ENCODE measurements around the gene DIPK2A.

The DIPK2A gene, protein sequence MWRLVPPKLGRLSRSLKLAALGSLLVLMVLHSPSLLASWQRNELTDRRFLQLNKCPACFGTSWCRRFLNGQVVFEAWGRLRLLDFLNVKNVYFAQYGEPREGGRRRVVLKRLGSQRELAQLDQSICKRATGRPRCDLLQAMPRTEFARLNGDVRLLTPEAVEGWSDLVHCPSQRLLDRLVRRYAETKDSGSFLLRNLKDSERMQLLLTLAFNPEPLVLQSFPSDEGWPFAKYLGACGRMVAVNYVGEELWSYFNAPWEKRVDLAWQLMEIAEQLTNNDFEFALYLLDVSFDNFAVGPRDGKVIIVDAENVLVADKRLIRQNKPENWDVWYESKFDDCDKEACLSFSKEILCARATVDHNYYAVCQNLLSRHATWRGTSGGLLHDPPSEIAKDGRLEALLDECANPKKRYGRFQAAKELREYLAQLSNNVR

DNA sequence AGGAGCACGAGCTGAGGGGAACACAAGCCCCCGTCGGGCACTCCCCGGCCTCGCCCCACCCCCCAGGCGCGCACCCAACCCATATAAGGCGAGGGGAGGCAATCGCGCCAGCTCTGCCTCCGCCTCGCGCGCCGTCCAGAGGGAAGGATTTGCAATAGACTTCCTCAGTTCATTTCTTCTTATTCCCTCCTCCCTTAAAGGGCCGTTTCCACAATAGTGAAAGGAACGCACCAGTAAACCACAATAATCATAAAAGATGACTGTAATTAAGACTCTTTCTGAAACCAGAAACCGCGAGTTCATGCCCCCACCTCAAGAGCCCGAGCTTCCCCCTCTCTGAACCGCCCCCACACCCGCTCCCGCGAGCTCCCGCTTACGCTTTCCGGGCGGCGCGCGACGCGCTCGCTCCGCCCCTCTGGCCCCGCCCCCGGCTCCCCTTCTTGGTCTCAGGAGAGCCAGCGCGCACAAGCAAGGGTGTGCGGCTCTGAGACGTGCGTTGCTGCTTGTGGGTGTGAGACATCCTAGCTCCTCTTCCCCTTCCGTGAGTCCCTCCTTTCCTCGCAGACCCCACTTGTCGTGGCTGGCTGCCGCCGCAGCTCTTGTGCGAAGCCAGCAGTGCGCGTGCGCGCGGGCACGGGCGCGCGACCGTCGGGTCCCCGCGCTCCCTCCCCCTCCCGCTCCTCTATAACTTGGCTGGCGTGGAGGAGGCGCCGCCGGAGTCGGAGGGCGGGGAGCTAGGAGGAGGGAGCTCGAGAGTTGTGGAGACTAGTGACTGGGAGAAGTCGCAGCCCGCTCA, at the start of gene DIPK2A:
Gene DIPK2A, plus strand, starts transcription at position 465 of the 796 bp plus-strand sequence. CDS start 510 bp downstream, outside the sequence.
- DNase-seq, result peak; percentile 97

DNA sequence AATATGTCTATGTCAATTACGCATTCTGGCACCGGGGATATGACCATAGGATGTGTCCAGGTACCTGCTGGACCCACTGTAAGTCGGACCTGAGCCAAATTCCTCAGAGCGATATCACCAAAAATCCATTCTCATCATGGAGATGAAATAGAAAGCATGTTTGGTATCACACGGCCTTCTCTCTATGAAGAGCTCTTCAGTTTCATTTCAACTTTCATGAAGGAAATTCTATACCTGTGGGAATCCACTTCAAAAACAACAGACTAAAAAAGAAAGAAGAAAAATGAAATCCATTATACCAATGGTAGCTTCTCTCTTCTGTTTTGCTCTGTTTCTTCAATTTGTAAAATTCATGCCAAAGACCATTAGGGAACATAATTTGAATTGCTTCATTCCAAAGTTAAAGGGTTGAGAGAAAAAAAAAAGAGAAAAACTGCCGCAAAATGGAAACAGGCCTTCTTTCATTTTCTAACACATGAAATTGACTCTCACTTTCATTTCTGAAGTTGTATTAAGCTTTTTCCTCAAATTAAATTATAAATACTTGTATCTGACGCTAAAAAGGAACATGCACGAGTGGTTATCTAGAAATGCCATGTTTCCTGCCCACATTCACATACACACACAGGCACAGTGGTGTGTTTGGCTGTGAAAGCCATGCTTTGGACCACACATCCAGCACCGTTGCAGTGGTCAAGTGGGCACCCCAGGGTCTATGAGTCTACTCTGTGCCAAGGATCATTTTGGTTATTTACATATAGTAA, 46.9 kb upstream of the DIPK2A start:
- no peak for DNase-seq

DNA sequence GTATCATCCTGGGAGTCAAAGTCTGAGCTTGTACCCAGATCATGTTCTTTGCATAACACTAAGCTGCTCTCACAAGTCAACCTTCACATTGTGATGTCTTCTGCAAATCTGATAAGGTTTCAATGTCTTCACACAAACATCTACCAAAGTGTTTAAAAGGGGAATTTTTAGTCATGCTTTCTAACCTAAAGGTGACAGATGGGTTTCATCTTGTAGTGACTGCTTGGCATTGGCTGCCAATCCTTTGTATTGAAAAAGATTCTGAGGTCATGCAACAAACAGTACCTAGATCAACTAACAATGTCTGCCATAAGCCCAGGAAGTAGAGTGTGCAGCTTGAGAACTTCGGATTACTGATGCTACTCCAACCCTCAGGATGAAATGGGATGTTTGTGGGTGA, 43.6 kb upstream of the DIPK2A start:
- no peak for DNase-seq

DNA sequence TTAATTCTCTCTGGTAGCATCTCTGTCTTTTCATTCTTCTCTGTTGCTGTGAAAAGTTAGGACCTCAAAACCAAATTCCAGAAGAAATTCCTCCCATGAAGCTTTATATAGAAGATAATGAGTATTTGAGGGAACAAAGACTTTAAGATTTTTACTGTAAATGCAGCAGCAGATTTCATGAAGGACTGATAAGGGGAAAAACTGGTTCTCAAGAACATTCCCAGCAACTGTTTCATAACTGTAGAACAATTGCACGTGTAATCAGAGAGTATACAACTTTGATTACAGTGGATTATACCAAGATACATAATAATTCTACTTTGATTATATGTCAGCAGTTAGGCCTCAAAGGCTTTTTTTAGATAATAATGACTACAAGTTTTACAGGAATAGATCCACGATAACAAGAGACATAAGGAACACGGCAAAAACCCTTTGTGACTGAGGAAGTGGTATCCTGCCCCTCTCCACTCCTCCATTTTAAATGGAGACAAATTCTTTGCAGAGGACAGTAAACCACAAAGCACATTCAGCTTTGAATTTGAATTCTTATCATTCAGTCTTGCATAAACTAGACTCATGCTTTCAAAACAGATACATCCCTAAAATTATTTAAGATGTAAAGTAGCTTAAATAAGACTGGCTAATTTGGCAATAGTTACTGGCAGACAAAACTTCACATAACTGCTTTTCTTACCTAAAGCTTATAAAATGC, 42.9 kb upstream of the DIPK2A start:
- no peak for DNase-seq

DNA sequence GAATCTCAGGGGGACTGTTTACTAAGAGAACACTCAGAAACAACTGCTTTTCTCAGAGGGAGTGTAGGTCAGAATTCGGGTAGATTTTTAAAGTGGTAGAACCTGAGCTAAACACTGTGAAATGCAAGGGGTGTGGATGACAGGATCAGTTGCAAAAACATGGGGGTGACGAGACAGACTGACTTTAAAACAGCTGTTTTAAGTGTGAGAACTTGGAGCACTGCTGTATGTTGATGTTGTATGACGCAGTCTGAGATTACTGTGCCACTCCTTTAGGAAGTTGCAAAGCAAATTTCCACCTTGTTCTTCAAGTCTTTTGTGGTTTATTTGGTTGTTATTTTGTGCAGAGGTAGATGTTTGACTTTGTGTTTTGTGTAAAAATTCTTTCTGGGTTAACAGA, 36.8 kb upstream of the DIPK2A start:
- DNase-seq, result no peak

DNA sequence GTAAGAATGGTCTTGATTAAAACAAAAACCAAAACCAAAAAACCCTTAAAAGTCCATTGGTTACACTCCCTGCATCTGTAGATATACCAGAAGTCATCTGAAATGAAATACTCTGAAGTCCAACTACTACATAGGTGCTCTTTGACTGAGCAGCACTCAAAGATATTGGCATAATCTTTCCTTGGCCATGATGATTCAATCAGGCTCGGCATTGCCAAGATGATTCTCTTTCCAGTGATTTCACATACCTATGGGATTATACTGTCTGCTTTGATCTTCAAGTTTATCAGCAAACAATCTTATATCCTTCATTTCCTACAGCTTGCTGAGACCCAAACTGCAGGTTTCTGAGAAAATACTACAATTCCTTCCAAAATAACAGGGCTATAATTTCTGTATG, 35.9 kb upstream of the DIPK2A start:
- DNase-seq, result no peak

DNA sequence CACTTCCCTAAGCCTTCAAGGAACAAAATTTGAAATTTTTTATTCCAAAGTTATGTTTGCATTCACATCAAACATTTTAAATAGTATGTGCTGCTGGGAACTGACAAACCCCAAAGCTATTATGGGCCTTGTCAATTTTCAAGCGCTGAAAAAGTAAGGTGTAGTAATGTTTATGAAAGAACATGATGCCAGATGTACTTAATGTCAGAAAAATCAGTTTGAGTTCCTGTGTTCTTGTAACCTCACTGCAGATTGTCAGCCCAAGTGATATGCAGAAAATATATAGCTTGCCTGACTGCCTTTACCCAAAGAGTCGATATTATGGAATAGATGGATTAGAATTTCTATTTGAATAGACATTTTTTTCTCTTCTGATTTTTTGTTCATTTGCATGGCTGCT, 20.8 kb upstream of the DIPK2A start:
- DNase-seq, result no peak

DNA sequence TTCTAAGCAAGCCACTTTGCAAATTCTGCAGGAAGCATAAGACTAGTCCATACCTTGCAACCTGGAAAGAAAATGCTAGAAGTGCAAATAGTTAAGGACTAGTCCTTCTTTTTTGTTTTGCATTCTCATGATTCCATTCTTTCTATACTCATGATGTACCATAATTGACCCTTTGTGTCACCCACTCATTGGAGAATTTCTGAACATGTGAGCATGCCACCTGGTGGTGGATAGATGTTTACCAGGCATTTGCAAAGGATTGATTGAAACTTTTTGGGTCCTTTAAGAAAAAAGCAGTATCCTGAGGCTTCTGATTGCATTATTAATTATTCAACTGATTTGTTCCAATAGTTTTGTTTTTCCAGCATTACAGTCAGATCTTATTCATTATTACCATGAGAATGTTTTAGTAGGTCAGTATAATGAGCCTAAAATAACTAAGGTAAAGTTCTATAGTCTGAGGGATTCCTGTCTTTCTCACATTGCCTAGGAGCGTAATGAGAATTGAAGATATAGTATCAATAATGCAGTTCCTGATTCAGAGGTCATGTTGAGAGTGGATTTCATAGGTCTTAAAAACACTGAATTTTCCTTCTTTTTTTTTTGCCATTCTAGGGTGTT, 20.2 kb upstream of the DIPK2A start:
- peak; percentile 14 for DNase-seq

DNA sequence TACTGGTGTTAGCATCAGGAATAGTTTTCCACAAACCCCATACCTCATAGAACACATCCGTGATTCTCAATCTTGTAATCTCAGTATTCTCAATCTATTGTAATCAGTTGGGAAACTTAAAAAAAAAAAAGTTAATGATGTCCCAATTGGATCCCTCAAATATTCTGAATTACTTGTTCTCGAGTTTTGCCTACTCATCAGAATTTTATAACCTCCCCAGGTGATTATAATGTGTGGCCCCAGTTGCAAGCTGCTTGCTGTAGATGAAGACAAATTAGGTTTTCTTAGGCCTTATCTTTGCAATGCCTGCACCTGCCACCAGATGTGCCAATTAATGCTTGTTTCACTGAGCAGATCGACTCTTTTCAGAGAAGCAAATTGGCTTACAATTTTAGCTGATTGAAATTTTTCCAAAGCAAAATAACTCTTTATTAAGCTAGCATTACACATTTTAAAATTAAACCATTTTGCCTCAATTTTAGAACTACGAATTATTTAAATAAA, 19.0 kb upstream of the DIPK2A start:
- no peak for DNase-seq

DNA sequence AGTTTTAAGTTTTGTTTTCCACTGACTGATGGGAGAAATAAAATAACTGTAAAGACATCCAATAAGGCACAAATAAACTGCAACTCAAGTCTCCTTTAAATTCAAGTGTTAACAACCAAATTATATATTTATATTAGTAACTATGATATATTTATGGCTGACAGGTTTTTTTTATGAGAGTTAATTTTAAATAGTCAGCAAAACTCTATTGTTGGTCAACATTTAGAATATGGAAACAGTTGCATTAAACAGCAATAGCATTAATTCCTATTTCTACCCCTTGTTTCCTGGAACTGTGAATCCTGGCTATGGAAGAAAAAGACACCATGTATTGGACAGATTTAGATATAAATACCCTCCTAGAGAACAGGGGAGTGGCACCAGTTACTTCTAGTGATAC, 16.5 kb upstream of the DIPK2A start:
- no peak for DNase-seq

DNA sequence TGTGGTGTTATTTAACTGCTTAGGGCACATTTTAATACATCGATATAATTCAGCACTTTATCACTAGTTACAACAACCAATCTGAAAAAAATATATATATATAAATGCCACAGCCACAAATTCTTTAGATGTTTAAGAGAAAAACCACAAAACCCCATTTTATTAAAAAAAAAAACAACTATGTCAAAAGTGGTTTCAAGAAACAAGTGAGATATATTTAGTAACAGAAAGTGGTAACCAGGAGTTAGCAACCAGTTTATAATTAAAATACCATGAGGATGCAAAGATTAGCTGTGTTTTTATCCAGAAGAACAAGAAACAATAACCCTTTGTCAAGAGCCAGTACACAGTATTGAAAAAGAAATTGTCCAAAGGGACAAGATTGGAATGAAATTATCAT, 14.8 kb upstream of the DIPK2A start:
- DNase-seq, result no peak

DNA sequence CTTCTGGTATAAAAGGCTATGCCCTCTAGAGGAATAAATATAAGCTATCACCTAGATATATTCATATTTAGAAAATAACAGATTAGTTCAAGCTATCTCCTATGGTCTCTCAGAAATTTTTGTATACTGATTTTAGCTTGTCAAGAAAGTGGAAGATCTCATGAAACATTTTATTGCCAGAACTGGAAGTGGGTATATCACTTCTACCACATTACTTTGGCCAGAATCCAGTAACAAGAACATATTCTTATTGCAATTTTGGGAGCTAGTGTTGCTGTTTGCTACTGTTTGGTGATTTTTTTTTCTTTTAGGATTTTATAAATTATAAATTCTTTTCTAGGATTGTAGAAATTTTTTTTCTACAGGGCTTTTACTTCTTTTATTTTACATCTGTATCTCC, 14.2 kb upstream of the DIPK2A start:
- no peak for DNase-seq

DNA sequence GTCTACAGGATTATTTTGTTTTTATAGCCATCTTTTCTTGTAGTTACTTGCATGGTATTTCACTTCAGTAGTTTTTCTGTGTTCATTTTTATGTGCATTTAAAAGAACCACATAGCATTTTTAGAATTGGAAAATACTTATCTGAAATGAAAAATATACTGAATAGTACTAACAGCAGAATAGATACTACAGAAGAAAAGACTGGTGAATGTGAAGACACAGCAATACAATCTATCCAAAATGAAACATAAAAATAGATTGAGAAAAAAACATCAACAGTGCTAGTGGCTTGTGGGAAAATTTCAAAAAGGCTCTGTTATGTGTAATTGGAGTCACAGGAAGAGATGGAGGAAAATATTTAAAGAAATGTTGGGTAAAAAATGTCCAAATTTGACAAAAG, 12.7 kb upstream of the DIPK2A start:
- no peak for DNase-seq

DNA sequence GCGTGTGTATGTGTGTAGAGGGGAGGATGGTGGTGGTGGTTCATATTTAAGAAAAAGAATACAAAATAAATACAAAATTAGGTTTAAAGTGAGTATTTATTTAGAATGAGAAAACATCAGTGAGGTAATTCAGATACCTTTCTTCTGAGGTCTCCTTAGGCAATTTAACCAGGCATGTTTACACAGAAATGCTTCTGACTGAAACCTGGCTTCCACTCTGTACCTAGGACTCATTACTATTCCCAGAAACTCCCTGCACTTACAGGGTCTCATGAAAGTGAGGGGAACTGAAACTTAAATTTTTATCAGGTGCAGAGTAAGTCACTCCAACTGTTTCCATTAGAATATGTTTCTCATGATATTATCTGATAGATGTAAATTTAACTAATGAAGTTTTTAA, 10.3 kb upstream of the DIPK2A start:
- DNase-seq, result no peak

DNA sequence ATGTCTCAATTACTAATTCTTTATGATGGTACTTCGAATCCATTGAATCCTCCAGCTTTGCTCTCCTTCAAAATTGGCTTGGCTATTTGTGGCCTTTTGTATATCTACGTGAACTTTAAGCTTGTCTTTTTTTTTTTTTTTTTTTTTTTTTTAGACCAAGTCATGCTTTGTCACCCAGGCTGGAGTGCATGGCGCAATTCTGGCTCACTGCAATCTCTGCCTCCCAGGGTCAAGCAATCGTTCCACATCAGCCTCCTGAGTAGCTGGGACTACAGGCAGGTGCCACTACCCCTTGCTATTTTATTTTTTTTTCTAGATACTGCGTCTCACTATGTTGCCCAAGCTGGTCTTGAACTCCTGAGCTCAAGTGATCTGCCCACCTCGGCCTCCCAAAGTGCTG, 7.7 kb upstream of the DIPK2A start:
- DNase-seq, result no peak

DNA sequence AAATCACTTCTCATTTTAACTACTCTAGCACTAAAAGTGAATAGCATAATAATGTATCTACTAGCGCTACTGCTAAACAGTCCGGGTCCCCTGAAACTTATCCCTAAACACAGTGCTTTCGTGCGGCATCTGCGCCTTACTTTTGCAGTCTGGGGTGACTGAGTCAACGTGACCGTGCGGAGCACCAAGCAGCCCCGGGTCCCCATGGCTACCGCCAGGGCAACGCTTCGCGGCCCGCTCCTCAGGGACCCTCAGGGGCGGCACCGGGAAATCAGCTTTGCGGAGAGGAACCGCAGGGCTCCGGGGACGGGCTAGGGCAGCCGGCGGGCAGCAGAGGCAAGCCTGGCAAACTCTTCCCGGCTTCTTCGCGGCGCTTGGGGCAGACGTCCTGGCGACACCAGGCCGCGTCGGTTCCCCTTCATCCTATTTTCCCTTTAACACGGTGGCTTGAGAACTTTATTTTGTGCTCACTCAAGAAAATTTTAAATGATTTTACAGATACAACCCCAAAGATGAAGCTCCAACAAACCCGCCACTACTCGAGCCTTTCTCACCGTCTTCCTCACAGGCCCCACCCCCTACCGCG, 757 bp upstream of the DIPK2A start:
- peak; percentile 60 for DNase-seq

DNA sequence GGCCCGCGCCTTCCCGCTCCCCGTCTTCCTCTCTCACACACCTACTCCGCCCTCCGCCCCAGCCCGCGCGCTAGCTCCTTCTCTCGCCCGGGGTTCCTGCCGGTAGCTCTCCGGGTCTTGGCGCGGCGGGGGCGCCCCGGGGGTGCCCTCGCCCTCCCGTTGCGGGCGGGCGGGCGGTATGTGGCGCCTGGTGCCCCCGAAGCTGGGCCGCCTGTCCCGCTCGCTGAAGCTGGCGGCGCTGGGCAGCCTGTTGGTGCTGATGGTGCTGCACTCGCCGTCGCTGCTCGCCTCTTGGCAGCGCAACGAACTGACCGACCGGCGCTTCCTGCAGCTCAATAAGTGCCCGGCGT, 507 bp downstream of the DIPK2A start:
- DNase-seq, result no peak

DNA sequence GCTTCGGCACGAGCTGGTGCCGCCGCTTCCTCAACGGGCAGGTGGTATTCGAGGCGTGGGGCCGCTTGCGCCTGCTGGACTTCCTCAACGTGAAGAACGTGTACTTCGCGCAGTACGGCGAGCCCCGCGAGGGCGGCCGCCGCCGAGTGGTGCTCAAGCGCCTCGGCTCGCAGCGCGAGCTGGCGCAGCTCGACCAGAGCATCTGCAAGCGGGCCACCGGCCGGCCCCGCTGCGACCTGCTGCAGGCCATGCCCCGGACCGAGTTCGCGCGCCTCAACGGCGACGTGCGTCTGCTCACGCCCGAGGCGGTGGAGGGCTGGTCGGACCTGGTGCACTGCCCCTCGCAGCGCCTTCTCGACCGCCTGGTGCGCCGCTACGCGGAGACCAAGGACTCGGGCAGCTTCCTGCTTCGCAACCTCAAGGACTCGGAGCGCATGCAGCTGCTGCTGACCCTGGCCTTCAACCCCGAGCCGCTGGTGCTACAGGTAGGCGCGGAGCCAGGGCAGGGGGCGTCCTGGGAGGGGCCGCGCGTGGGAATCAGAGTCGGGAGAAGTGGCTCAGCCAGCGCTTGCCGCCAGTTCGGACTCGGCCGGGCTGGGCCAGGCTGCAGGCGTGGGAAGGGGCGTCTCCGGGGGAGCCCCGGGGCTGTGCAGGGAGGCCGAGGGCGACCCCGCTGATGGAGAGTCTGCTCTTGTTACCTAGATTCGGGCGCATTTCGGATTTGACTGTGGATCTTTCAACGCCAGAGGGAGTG, 1.1 kb downstream of the DIPK2A start:
- peak; percentile 62 for DNase-seq

DNA sequence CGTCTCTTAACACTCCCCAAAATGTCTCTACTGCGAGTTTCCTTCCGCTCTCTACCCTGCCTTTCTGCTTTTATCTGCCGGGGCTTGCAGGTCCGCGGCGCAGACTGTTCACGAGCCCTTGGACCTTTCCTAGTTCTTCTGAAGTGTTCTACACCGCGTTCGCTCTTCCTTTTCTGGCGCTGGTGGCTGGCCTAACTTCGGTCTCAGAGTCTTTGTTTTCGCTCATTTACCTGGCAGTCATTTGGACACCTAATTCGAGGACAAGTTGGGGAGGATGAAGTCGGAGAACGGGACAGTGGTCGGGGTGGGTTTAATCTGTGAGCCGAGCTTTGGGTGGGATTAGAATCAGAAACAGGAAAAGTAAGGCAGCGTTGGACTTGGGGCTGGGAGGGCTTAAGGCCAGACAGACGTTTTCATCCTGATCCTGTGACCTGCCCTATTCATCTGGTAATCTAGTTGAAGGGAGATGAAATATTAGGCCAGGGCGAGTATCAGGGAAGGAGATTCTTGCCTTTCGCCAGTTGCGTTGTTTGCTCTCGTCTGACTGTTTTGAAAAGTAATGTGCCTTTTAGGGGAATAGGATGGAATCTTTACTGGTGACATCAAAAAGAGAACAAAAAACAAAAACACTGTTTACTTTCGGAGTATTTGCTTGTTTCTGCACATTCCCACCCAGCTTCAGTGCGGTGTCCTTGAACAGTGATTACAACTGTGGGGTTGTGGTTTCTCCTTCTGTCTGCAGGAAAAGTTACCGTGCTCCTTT, 1.8 kb downstream of the DIPK2A start:
- DNase-seq, result no peak

All from activated naive CD4-positive, alpha-beta T cell treated with anti-CD3 and anti-CD28 coated beads, Interleukin-2, amount 50 U/mL, for 16 hours (primary cell).